PC-3 (cell line): Measurements from ENCODE around the gene IPO9. TPM values are rescaled to one million over a fixed set of nuclear protein-coding genes. Genes with fewer than 3 reads are reported as not detected.
A peak's percentile ranks its signal among the peaks of the same experiment; 100 is the strongest.

Source experiments
- ATAC-seq: fragments of 200-7000 bp; cut with Tn5 transposase; 2 replicates; pipeline ENCODE4 v1.9.1; 2020; ENCODE audit warnings: mild to moderate bottlenecking, moderate library complexity
- BruUV-seq: library from RNA; stranded (reverse); fragments of 400-500 nt; replicated peaks from 2 replicates; lab custom pipeline; 2021; lab: Mats Ljungman, UMichigan
- CTCF ChIA-PET: fragments of 300-600 bp; sonication (Branson Sonifier 250); formaldehyde crosslinking; loops from one replicate; lab custom pipeline; 2022; ENCODE audit warnings: antibody characterized with exemption; lab: Charles Lee
- POLR2A ChIA-PET: fragments of 300-600 bp; sonication (Branson Sonifier 250); formaldehyde crosslinking; loops from one replicate; lab custom pipeline; 2022; ENCODE audit warnings: antibody characterized with exemption; ENCODE audit not compliant: unreplicated experiment; lab: Charles Lee
- DNase-seq: peaks from one replicate; pipeline ENCODE4 v3.0.0-alpha.2; 2015
- H2AFZ ChIP-seq: fragments of 300-600 bp; sonication (generic); 2 replicates; pipeline ENCODE4 v1.6.0; 2016; ENCODE audit warnings: antibody characterized with exemption, low read length
- H3F3A ChIP-seq: fragments of 300-600 bp; sonication (generic); one replicate; pipeline ENCODE4 v1.6.0; 2017; ENCODE audit warnings: antibody characterized with exemption, low read length, control low read depth, mild to moderate bottlenecking; ENCODE audit not compliant: unreplicated experiment
- H3K27ac ChIP-seq: fragments of 300-600 bp; sonication (generic); 2 replicates; pipeline ENCODE4 v1.5.1; 2016; ENCODE audit warnings: mild to moderate bottlenecking, low read length
- H3K27me3 ChIP-seq: fragments of 300-600 bp; sonication (generic); 2 replicates; pipeline ENCODE4 v1.6.1; 2016; ENCODE audit warnings: low read length, mixed read lengths
- H3K36me3 ChIP-seq: fragments of 300-600 bp; sonication (generic); 2 replicates; pipeline ENCODE4 v1.6.1; 2016; ENCODE audit warnings: low read depth, mixed run types, low read length, mixed read lengths
- H3K4me1 ChIP-seq: fragments of 300-600 bp; sonication (generic); 2 replicates; pipeline ENCODE4 v1.5.1; 2016; ENCODE audit warnings: low read length; ENCODE audit not compliant: insufficient read depth
- H3K4me2 ChIP-seq: fragments of 300-600 bp; sonication (generic); 2 replicates; pipeline ENCODE4 v1.6.0; 2016; ENCODE audit warnings: low read length
- H3K4me3 ChIP-seq: fragments of 300-600 bp; sonication (generic); 2 replicates; pipeline ENCODE4 v1.5.1; 2016; ENCODE audit warnings: mild to moderate bottlenecking, low read length, mixed read lengths
- H3K79me2 ChIP-seq: fragments of 300-600 bp; sonication (generic); 2 replicates; pipeline ENCODE4 v1.6.1; 2017; ENCODE audit warnings: low read length, mixed read lengths
- H3K9ac ChIP-seq: fragments of 300-600 bp; sonication (generic); 2 replicates; pipeline ENCODE4 v1.6.0; 2016; ENCODE audit warnings: mild to moderate bottlenecking, low read length
- H3K9me2 ChIP-seq: fragments of 300-600 bp; sonication (generic); replicated peaks from 2 replicates; pipeline ENCODE4 v1.6.1; 2016; ENCODE audit warnings: mixed run types, low read length, mixed read lengths
- H3K9me3 ChIP-seq: fragments of 300-600 bp; sonication (generic); 2 replicates; pipeline ENCODE4 v1.6.1; 2016; ENCODE audit warnings: low read length, mixed read lengths
- H4K20me1 ChIP-seq: fragments of 300-600 bp; sonication (generic); 2 replicates; pipeline ENCODE4 v1.6.1; 2016; ENCODE audit warnings: low read length, mixed read lengths
- CTCF ChIP-seq: fragments of 300-600 bp; sonication (generic); conservative IDR thresholded peaks from 2 replicates; pipeline ENCODE4 v1.5.1; 2017; ENCODE audit warnings: antibody characterized with exemption, low read depth, mild to moderate bottlenecking, low read length
- EZH2 ChIP-seq: fragments of 300-600 bp; sonication (generic); IDR thresholded peaks from one replicate; pipeline ENCODE4 v1.6.1; 2017; ENCODE audit warnings: antibody characterized with exemption, mild to moderate bottlenecking, low read length; ENCODE audit not compliant: unreplicated experiment
- EZH2phosphoT487 ChIP-seq: fragments of 300-600 bp; sonication (generic); IDR thresholded peaks from 2 replicates; pipeline ENCODE4 v1.6.1; 2018; ENCODE audit warnings: mild to moderate bottlenecking, antibody characterized with exemption, low read length, borderline replicate concordance
- intact Hi-C: fragments of 100-400 bp; cut with micrococcal nuclease; formaldehyde crosslinking; loops from 2 replicates; pipeline ENCODE4 v1.9.0; 2023
- total RNA-seq: library from RNA; depleted of rRNA; stranded (reverse); fragments of >200 nt; gene quantifications from 2 replicates; pipeline ENCODE4 v1.2.3, GENCODE V29; 2014

The IPO9 gene
- total RNA-seq, 1 experiment from 2014 or later = 21.6 TPM

DNA sequence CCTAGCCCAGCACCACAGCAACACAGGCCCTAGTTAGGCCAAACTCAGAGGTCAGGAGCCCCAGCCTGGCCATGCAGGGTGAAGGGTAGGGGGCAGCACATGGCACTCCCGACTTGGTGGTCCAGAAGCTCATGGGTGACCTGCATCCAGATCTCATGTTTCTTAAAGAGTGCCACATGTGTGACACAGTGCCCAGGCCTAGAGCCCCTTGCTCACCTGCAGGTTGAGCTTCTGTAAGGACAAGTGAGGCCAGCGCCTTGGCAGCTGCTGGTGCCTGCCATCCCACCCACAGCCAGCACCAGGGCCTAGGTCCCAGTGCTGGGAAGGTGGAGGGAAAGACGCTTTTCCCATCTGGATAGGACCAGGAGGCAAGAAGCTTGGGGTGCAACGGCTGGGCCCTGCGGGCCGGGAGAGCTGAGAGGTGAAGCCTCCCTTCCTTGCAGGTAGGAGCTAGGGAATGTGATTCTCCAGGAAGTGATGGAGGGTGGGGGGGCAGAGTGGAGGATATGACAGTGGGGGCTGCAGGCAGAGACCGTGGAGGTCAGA, 66.2 kb downstream of the IPO9 start:
- no peak for TF ChIP-seq CTCF
- TF ChIP-seq EZH2 = no peak
- no peak for TF ChIP-seq EZH2phosphoT487
- H3K9me2 ChIP-seq = no peaks in the 10 kb centered on the region
- no peaks in the 10 kb centered on the region for H4K20me1 ChIP-seq
- no peaks in the 10 kb centered on the region for H3K27me3 ChIP-seq
- intact Hi-C loops = loop anchor here (5.0 kb wide), 1 partner anchor 37 kb away; no protein-coding TSS in a partner anchor
- no peaks in the 10 kb centered on the region for H3K9me3 ChIP-seq
- no peaks in the 10 kb centered on the region for H3K79me2 ChIP-seq
- ChIA-PET POLR2A (no interaction called here), CTCF (interaction anchor here (0.6 to 1.7 kb wide), 7 partner anchors 11 to 443 kb away, joined by 3 to 12 read pairs (median 3); partner anchors contain the start of gene TIMM17A)
- DNase-seq = no peak
- H2AFZ ChIP-seq = no peak overlapping the region
- no peak overlapping the region for H3K4me2 ChIP-seq
- H3K4me1 ChIP-seq = peaks cover 13% of the 10 kb centered on the region; the same call in 1 of the 2 replicates
- H3K4me3 ChIP-seq = no peak overlapping the region
- BruUV-seq = no TSS peak
- ATAC-seq = no peak
- no peaks in the 10 kb centered on the region for H3K36me3 ChIP-seq
- no peaks in the 10 kb centered on the region for H3F3A ChIP-seq
- no peak overlapping the region for H3K27ac ChIP-seq
- no peak overlapping the region for H3K9ac ChIP-seq

DNA sequence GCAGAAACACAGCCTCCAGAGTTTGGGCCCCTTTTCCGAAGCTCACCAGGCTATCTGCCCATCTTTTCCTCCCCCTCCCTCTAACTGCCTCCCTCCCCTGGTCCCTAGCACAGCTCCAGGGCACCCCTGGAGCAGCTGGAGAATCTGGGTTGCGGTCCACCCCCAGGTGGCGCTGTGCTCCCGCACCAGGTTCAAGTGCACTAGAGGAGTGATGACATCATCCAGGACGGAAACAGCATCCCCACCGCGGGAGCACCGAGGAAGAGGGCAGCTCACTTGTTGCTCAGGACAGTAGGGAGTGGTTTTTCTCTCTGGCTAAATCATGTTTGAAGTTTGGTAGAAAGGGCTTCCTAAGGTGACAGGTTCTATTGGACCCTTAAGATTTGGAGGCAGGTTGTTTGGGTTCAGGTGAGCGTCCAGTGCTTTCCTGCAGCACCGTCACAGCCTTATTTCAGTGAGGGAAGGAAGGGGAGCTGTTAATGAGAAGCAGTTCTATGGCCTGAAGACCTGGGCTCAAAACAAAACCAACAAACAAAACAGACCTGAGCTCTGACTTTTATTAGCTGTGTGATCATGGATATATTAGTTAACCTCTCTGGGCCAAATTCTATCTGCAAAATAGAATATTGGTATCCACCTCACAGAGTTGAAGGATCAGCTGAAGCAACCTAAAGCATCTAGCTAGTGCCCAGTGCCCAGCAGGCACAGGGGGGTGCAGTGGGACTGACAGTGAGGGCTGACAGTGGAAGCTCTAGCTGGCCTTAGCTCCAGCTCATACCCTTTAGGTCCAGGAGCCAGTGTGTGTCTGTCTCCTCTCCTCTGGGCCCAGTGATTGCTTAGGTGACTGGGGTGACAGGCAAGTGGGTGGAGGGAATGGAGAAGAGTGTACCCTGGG, 67.2 kb downstream of the IPO9 start:
- Histone ChIP-seq H3K36me3 (no peaks in the 10 kb centered on the region), H3K4me3 (no peak overlapping the region), H4K20me1 (no peaks in the 10 kb centered on the region), H3K4me1 (peaks cover 13% of the 10 kb centered on the region; the same call in 1 of the 2 replicates), H3F3A (no peaks in the 10 kb centered on the region), H3K27ac (no peak overlapping the region), H3K79me2 (no peaks in the 10 kb centered on the region), H2AFZ (peak overlapping the region; percentile 54), H3K9ac (no peak overlapping the region), H3K27me3 (no peaks in the 10 kb centered on the region), H3K9me2 (no peaks in the 10 kb centered on the region), H3K4me2 (peak overlapping the region; percentile 53), H3K9me3 (no peaks in the 10 kb centered on the region)
- DNase-seq (peak; percentile 83), ATAC-seq (peak; percentile 87)
- TF ChIP-seq EZH2 = no peak
- TF ChIP-seq CTCF = peak; percentile 92
- no TSS peak for BruUV-seq
- ChIA-PET POLR2A (interaction anchor here (0.6 kb wide), 1 partner anchor 77 kb away, joined by 3 read pairs; no protein-coding TSS in a partner anchor), CTCF (interaction anchor here (0.6 to 1.7 kb wide), 9 partner anchors 12 to 82 kb away, joined by 3 to 13 read pairs (median 3); partner anchors contain the start of genes LMOD1 and TIMM17A)
- intact Hi-C loops = loop anchor here (1.0 to 5.0 kb wide), 2 partner anchors 36 to 76 kb away; no protein-coding TSS in a partner anchor
